Lower leg skin (tissue), 3 donors: Measurements from ENCODE around the gene TRAM2.

Source experiments
- CTCF ChIP-seq, 3 donors: fragments of 450-650 bp; IDR thresholded peaks; one replicate each; pipeline ENCODE4 v1.5.1; 2016; ENCODE audit warnings: antibody characterized with exemption in 3 of 3, mild to moderate bottlenecking in 3 of 3, moderate library complexity in 2 of 3
- POLR2A ChIP-seq, 2 donors: fragments of 450-650 bp; IDR thresholded peaks; one replicate each; pipeline ENCODE4 v1.6.1; 2016 to 2017; ENCODE audit warnings: antibody characterized with exemption in 2 of 2, mild to moderate bottlenecking in 1 of 2, moderate library complexity in 1 of 2

- TF ChIP-seq CTCF (IDR thresholded peaks at IDR 0.05) (no peak), POLR2A (IDR thresholded peaks at IDR 0.05) (no peak)
These were observed 35.7 kb downstream of the TRAM2 start for GRCh38 chr6:52541135-52541534.
